OCI-M1 (cell line): Measurements from ENCODE around the gene SLC9A8.
"Not testable (repeated sequence)": the region's sequence is repeated elsewhere in the genome, so short reads cannot be mapped to it uniquely, and the experiment has no call there.

Experiments
- DNase-seq: peaks from one replicate; lab custom pipeline; 2025; lab: John Stamatoyannopoulos, UW

Gene SLC9A8

GRCh38 chr20:49786668-49787370, 25.8 kb upstream of the SLC9A8 start:
- DNase-seq: peak; percentile 63

GRCh38 chr20:49787371-49788357, 25.0 kb upstream of the SLC9A8 start:
- DNase-seq: no peak

- peak; percentile 86 for DNase-seq
Observed at GRCh38 chr20:49790077-49790798, 22.4 kb upstream of the SLC9A8 start.

DNA sequence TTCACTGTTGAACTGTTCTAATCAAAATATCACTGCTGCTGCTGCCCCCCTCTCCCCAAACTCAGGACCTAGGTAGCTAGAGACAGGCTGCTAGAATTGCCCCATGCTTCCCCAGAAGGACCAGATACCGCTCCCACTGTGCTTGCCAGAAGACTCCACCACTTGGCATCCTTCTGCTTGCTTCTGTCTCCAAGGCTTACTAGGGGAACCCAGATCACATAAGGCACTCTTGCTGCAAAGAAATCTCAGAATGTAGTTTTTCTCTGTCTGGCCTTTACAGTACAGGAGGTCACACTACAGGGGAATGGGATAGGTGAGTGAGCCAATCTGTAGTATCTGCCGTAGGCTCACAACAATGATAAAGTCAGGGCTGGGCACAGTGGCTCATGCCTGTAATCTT, 21.5 kb upstream of the SLC9A8 start:
- DNase-seq: no peak

DNA sequence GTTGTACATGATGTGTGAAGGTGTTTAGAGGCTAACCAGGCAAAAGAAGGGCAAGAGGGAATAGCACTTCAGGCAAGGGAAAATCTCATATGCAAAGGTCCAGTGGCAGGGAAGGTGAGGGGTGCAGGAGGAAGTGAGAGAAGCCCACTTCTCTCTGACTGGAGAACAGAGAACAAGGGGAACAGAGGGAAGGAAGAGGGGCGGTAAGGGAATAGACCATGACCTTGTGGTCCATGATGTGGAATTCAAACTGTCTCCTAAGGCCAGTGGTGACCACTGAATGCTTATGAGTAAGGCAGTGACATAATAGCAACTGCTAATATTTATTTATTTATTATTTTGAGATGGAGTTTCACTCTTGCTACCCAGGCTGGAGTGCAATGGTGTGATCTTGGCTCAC, 20.6 kb upstream of the SLC9A8 start:
- no peak for DNase-seq

DNA sequence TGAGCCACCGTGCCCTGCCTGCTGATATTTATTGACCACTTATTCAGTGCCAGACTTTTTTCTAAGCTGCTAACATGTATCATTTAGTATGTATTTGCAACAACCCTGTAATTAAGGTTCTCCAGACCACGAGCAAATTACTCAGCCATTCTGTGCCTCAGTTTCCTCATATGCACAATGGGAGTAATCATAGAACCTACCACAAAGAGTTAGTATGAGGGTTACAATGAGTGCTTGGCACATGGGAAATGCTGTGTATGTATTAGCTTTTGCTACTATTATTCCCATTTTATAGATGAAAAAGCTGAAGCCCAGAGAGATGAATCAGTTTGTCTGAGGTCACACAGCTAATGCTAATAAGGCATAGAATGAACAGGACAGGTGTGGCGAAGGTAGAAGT, 20.0 kb upstream of the SLC9A8 start:
- no peak for DNase-seq

DNA sequence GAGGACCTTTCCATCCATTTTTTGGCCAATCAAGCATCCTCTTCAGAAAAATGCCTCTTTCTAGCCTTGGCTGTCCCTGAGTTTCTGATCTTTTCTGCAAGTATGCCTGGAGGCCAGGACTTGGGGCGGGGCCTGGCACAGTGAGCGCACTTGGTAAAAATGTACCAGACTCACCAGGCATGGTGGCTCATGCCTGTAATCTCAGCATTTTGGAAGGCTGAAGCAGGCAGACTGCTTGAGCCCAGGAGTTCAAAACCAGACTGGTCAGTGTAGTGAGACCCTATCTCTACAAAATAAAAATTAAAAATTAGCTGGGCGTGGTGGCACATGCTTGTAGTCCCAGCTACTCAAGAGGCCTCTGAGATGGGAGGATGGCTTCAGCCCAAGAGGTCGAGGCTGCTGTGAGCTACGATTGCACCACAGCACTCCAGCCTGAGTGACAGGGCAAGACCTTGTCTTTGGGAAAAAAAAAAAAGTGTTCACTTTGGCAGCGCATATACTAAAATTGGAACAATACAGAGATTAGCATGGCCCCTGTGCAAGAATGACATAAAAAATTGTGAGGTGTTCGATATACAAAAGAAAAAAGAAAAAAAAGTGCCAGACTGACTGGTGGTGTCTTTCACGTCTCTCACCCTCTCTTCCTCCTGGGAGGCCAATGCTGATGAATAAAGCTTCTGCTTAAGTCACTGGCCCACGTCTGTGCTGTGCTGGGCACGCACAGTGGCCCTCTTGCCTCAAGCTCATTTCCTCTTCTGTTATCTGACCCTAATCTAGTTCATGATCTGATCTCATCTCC, 18.1 kb upstream of the SLC9A8 start:
- DNase-seq: no peak

GRCh38 chr20:49795135-49795424, 17.5 kb upstream of the SLC9A8 start:
- DNase-seq: no peak

- no peak for DNase-seq
Observed at GRCh38 chr20:49796600-49797343, 15.9 kb upstream of the SLC9A8 start.

- no peak for DNase-seq
Observed at GRCh38 chr20:49797344-49797615, 15.3 kb upstream of the SLC9A8 start.

- DNase-seq: no peak
Observed at GRCh38 chr20:49798718-49799117, 13.9 kb upstream of the SLC9A8 start.

DNA sequence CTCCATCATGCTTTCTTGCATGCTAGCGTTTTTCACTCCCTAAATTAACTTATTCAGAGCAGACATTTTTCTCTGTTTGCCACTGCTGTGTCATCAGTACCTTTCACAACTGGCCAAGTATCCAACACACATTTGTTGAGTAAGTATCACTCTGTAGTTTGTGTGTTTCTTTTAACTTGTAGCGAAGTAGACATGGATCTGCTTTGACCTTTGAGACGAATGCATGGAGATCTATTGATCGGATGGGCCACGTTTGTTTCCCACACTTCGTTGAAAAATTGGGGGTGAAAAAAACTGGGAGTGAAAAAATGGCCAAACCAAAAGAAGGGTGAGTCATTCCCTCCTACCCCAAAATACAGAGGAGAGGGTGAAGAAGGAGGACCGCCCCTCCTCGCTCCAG, 12.9 kb upstream of the SLC9A8 start:
- DNase-seq: no peak

DNA sequence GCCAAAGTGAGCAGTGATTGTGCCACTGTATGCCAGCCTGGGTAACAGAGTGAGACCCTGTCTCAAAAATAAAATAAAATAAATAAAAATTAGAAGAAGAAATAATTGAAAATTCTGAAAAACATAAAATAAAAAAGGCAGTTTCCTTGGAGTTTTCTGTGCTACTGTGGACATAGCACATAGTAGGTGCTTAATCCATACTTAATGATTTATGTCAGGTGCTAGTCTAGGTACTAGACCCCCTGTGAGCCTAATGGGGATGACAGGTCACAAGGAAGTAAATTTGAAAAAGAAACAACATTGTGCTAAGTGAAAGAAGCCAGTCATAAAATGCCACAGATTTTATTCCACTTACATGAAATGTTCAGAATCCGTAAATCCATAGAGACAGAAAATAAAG, 9.2 kb upstream of the SLC9A8 start:
- no peak for DNase-seq

DNA sequence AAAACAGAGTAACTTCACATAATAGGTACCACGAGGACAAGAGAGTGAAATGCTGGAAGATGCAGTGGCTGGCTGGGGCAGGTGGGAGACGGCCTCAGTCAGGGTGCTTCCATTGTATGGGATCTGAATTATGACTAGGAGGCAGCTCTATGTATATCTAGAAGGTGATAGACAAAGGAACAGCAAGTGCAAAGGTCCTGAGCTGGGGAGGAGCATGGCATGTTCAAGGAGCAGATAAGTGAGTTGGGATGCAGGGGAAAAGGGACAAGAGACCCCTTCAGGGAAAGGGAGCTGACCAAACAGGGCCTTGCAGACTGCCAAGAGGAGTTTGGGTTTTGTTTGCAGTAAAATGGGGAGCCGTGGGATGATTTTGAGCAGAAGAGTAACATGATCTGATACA, 8.3 kb upstream of the SLC9A8 start:
- DNase-seq: no peak

- not testable (repeated sequence) for DNase-seq
Observed at GRCh38 chr20:49805224-49805876, 7.3 kb upstream of the SLC9A8 start.

- no peak for DNase-seq
Observed at GRCh38 chr20:49808753-49809152, 3.9 kb upstream of the SLC9A8 start.

DNA sequence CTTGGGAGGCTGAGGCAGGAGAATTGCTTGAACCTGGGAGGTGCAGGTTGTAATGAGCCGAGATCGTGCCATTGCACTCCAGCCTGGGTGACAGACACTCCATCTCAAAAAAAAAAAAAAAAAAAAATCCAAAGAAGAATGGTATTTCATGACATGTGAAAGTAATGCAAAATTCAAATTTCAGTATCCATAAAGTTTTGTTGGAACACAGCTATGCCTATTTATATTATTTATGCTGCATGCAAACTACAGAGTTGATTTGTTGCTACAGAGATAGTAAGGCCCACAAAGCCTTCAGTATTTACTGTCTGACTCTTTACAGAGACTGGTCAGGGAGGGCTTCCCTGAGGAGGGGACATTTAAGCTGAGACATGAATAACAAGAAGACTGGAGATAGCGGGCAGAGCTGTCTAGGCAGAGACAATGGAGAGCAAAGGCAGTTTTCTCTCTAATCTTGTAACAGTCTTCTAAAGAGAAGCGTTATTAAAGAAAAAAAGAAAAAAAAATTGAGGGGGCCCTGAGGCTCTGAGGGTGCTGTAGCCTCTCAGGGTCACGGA, 2.7 kb upstream of the SLC9A8 start:
- no peak for DNase-seq

DNA sequence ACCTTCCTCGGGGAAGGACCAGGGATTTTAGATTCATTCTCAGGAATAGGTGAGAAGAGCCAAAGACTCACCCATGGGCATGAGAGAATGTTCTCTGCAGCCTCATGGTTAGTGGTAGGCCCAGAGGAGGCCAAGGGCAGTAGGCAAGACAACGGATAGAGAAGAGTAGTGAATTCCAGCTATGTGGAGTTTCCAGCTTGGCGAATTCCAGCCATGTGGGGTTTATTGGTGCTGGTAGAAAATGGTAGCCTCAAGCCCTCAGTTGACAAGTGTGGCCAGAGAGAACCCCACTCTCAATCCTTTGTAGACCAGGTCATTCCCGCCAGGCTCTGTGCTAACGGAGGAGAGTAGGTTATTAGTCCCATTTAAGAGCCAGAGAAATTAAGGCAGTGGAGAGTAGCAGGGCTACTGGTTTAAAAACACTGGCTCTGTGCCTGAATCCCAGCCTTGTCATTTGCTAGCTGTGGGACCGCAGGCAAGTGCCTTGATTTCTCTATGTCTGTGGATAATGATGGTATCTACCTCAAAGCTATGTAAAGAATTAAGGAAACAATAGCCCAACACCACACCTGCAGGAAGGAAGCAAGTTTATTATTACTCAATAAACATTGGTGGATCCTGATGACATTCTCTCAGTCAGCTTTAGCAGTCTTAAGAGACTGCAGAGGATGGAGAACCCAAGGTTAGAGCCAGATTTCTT, 2.0 kb upstream of the SLC9A8 start:
- DNase-seq: no peak

DNA sequence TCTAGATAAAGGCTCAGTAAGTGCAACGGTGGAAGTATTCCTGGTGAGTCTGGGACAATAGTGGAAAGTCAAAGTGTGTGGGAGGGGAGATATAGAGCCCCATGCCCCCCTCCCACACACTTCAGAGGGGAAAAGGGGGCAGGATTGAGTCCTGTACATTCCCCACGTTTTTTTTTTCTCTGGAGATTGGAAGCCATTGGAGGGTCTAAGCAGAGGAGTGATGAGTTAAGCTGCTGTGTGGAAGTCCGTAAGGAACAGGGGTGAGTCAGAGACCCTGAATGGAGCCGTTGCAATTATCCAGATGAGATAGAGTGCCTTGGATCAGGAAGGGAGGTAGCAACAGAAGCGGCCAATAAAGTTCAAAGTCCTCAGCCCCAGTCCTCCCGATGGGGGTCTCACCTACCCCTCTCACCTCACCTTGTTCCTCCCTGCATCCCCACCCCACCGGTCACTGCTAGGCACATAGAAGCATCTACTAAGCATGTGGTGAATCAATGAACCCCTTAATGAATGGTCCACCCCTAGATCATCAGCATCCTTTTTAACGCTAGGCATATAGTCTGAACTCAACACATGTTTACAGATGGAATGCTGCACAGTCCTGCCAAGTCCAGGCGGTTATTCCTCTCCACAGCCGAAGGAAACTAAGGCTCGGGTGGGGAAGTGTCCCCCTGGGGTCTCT, 662 bp upstream of the SLC9A8 start:
- DNase-seq: no peak
